ENCODE results near the gene IMP3. TPM values are rescaled to one million over a fixed set of nuclear protein-coding genes. Genes with fewer than 3 reads are reported as not detected.
"Not testable (repeated sequence)": the region's sequence is repeated elsewhere in the genome, so short reads cannot be mapped to it uniquely, and the experiment has no call there.

Gene IMP3
- polyA plus RNA-seq, 1 of the 3 experiments (the other 2 are of a cell fraction), result 56.2 TPM

GRCh38 chr15:75680007-75680789 lies 40.2 kb upstream of the IMP3 start:
- no peaks in the 10 kb centered on the region for H3K9me2 ChIP-seq

GRCh38 chr15:75678324-75678690 lies 38.3 kb upstream of the IMP3 start:
- H3K9me3 ChIP-seq; H2AFZ ChIP-seq (ENCODE audit: low read depth); H3K4me2 ChIP-seq; H4K20me1 ChIP-seq (ENCODE audit: insufficient read depth); H3K9me2 ChIP-seq; DNase-seq; POLR2A ChIA-PET; H3F3A ChIP-seq (replicated peaks; ENCODE audit: insufficient read depth); H3K27me3 ChIP-seq (ENCODE audit: insufficient read depth); H3K4me3 ChIP-seq (ENCODE audit: low read depth in 2 of 2, low read length in 1 of 2); H3K27ac ChIP-seq (ENCODE audit: low read depth in 2 of 2, low read length in 1 of 2); H3K9ac ChIP-seq; H3K79me2 ChIP-seq (ENCODE audit: insufficient read depth); H3K36me3 ChIP-seq (replicated peaks in 1 of 2; ENCODE audit: control insufficient read depth in 1 of 2, insufficient read depth in 2 of 2, low read length in 1 of 2): not testable (repeated sequence)
- WGBS (ENCODE audit: low lambda C conversion rate), result 86% methylated on average over 6 of the region's 6 CpGs
- peaks cover 8 to 26% of the 10 kb centered on the region in 2 experiments; a peak in 3 of 4 replicates for H3K4me1 ChIP-seq (ENCODE audit: control insufficient read depth in 1 of 2, insufficient read depth in 2 of 2, low read depth in 1 of 2, low read length in 1 of 2)
- CTCF ChIA-PET, result interaction anchor here (1.0 to 2.9 kb wide), 5 partner anchors 31 to 461 kb away, joined by 3 to 12 read pairs (median 3); partner anchors contain the start of genes IMP3, MAN2C1 and SNX33

More at GRCh38 chr15:75680007-75680789, 40.2 kb upstream of the IMP3 start:
- Histone ChIP-seq H2AFZ (ENCODE audit: low read depth) (no peak overlapping the region), H3K79me2 (ENCODE audit: insufficient read depth) (no peaks in the 10 kb centered on the region), H3K9me3 (no peaks in the 10 kb centered on the region), H3K4me2 (no peak overlapping the region), H3F3A (replicated peaks; ENCODE audit: insufficient read depth) (no peaks in the 10 kb centered on the region), H3K27ac (ENCODE audit: low read depth in 2 of 2, low read length in 1 of 2) (no peak overlapping the region), H3K9ac (no peak overlapping the region), H3K27me3 (ENCODE audit: insufficient read depth) (no peaks in the 10 kb centered on the region), H3K4me1 (ENCODE audit: control insufficient read depth in 1 of 2, insufficient read depth in 2 of 2, low read depth in 1 of 2, low read length in 1 of 2) (peaks cover 0 to 16% of the 10 kb centered on the region in 2 experiments; a peak in 1 of 4 replicates), H4K20me1 (ENCODE audit: insufficient read depth) (no peaks in the 10 kb centered on the region), H3K36me3 (replicated peaks in 1 of 2; ENCODE audit: control insufficient read depth in 1 of 2, insufficient read depth in 2 of 2, low read length in 1 of 2) (no peaks in the 10 kb centered on the region), H3K4me3 (ENCODE audit: low read depth in 2 of 2, low read length in 1 of 2) (no peak overlapping the region)
- TF ChIP-seq YY1 (IDR thresholded peaks at IDR 0.05; ENCODE audit: low read depth) (no peak), FOXM1 (IDR thresholded peaks at IDR 0.05; ENCODE audit: low read depth) (no peak), RXRA (IDR thresholded peaks at IDR 0.05; ENCODE audit: borderline replicate concordance, low read depth) (no peak), RFX5 (IDR thresholded peaks at IDR 0.05; ENCODE audit: low read length) (no peak), RCOR1 (IDR thresholded peaks at IDR 0.05; ENCODE audit: low read length) (no peak), RAD21 (IDR thresholded peaks at IDR 0.05; ENCODE audit: low read length) (no peak), TAF1 (IDR thresholded peaks at IDR 0.05; ENCODE audit: borderline replicate concordance, low read depth, low read length) (no peak), SIN3A (IDR thresholded peaks at IDR 0.05; ENCODE audit: borderline replicate concordance, low read depth, low read length) (no peak), NFIC (IDR thresholded peaks at IDR 0.05; ENCODE audit: borderline replicate concordance) (no peak), IRF3 (IDR thresholded peaks at IDR 0.05; ENCODE audit: low read depth, low read length) (no peak), POLR2AphosphoS5 (IDR thresholded peaks at IDR 0.05; ENCODE audit: low read depth, low read length) (no peak), EP300 (IDR thresholded peaks at IDR 0.05; ENCODE audit: borderline replicate concordance in 1 of 2, low read depth in 1 of 2, low read length in 1 of 2) (no peak), MEF2A (IDR thresholded peaks at IDR 0.05; ENCODE audit: borderline replicate concordance, low read depth) (no peak), NRF1 (IDR thresholded peaks at IDR 0.05; ENCODE audit: low read depth, low read length) (no peak), EZH2phosphoT487 (IDR thresholded peaks at IDR 0.05; ENCODE audit: borderline replicate concordance, low read depth) (no peak), USF2 (IDR thresholded peaks at IDR 0.05; ENCODE audit: borderline replicate concordance, low read depth, low read length) (no peak), CHD2 (IDR thresholded peaks at IDR 0.05; ENCODE audit: low read length, partially characterized antibody) (no peak), REST (IDR thresholded peaks at IDR 0.05; ENCODE audit: low read depth, low read length) (no peak), MXI1 (IDR thresholded peaks at IDR 0.05; ENCODE audit: low read depth, low read length) (no peak)
- TF ChIP-seq, protein P1, sequence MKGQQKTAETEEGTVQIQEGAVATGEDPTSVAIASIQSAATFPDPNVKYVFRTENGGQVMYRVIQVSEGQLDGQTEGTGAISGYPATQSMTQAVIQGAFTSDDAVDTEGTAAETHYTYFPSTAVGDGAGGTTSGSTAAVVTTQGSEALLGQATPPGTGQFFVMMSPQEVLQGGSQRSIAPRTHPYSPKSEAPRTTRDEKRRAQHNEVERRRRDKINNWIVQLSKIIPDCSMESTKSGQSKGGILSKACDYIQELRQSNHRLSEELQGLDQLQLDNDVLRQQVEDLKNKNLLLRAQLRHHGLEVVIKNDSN (IDR thresholded peaks at IDR 0.05; ENCODE audit: borderline replicate concordance, low read depth), result no peak
- no peak for DNase-seq
- 82% methylated on average over 11 of the region's 11 CpGs for whole genome bisulfite sequencing (ENCODE audit: low lambda C conversion rate)
- POLR2A ChIA-PET, result no interaction called here
- CTCF ChIA-PET, result interaction anchor here (1.0 to 9.0 kb wide), 4 partner anchors 32 to 313 kb away, joined by 3 to 77 read pairs (median 4); partner anchors contain the start of gene SNX33

All from SK-N-SH (cell line).